HEK293T (cell line): Measurements from ENCODE around the gene SYT2.

Source experiments
- BHLHE40 ChIP-seq: fragments of 450-650 bp; IDR thresholded peaks from 2 replicates; pipeline ENCODE4 v1.6.1; 2016; ENCODE audit warnings: mild to moderate bottlenecking, moderate library complexity, borderline replicate concordance
- ELF4 ChIP-seq: fragments of 450-650 bp; IDR thresholded peaks from 2 replicates; pipeline ENCODE4 v1.6.1; 2017; ENCODE audit warnings: antibody characterized with exemption
- FOXK2 ChIP-seq: fragments of 450-650 bp; IDR thresholded peaks from 2 replicates; pipeline ENCODE4 v1.6.1; 2016; ENCODE audit warnings: mild to moderate bottlenecking
- SP1 ChIP-seq: fragments of 450-650 bp; IDR thresholded peaks from 2 replicates; pipeline ENCODE4 v1.6.1; 2017
- SUZ12 ChIP-seq: fragments of 450-650 bp; IDR thresholded peaks from 2 replicates; pipeline ENCODE4 v1.6.1; 2016; ENCODE audit warnings: mild to moderate bottlenecking
- TARDBP ChIP-seq: fragments of 450-650 bp; IDR thresholded peaks from 2 replicates; pipeline ENCODE4 v1.6.1; 2016

DNA sequence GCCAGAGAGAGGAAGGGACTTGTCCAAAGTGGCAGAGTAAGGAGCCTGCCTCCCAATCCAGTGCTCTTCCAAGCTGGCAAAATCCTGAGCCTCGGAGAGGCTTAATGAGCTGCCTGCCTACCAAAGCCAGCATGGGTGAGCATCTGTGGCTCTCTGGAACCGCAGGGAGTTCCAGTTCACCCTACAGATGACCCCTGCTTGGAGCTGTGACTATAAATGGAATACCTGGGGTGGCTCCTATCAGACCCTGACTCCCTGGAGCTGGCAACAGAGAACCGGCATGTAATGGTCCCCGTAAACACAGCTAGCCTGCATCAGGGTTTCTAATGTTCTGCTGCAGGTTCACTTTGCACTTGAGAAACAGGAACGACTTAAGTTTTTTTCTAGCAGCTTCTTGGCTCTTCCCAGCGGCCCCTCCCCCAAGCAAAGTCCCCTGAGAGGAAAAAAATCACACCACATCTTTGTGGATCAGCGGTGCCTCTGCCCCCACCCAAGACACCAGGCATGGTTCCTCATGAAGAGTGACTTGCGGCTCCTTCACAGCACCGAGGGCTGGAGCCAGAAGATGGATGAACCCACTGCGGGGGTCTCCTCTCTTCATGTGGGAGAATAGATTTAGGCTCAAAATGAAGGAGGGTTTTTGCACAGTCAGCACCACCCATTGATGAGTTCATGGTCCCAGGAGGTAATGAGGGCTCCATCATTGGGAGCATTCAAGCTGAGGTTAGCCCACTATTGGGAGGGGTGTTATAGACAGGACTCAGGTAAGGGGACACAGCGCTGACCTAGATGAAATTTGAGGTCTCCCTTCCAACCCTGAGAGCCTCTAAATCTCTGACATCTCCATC lies 79.0 kb downstream of the SYT2 start:
- TF ChIP-seq BHLHE40 = no peak
- TF ChIP-seq FOXK2 = no peak
- no peak for TF ChIP-seq ELF4
- no peak for TF ChIP-seq SUZ12
- TF ChIP-seq TARDBP = no peak
- TF ChIP-seq SP1 = no peak
